GM18858 (cell line): ENCODE data around the gene LEO1.

Source experiments
- ATAC-seq: cut with Tn5 transposase; IDR thresholded peaks from one replicate; pipeline ENCODE4 v1.9.1; 2021; ENCODE audit not compliant: unreplicated experiment

The LEO1 gene

DNA sequence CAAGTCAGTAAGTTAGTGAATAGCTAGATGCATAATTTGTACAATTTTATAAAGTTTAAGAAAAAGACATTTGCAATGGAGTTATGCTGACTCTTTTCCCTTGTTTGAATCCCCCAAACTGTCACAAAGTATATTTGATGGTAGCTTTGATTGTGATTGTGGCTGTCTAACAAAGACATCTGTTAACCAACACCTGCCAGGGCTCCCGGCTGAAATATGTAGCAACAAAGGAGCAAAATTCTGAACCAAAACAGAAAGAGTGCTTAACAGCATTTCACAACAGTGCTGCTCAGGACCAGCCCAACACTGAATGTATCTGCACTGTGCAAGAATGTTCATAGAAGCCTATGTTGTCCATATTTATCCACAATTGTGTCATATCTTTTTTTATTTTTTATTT lies 39.4 kb downstream of the LEO1 start:
- no peak for ATAC-seq

DNA sequence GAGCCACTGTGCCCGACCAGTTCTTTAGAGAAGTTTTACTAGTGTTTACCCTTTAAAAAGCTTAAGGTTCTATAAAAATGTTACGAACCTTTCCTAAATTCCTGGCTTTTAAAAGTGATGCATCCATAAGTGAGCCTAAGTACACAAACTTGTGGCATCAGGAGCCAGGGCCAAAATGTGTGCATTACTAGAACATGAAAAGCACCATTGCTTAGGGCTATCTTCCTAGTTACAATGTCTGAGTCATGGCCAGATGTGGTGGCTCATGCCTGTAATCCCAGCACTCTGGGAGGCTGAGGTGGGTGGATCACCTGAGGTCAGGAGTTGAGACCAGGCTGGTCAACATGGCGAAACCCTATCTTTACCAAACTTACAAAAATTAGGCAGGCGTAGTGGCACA lies 39.9 kb downstream of the LEO1 start:
- ATAC-seq: no peak

DNA sequence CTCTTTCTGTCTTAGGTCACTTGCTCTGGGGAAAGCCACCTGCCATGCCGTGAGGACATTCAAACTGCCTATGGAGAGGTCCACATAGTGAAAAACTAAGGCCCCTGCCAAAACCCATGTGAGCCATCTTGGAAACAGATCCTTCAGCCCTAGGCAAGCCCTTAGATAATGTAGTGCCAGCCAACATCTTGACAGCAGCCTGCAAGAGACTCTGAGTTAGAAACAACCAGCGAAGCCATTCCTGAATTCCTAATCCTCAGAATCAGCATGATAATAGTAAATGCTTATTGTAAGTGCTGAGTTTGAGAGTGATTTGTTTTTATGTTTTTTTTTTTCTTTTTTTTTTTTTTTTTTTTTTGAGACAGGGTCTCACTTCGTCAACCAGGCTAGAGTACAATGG lies 40.6 kb downstream of the LEO1 start:
- ATAC-seq: no peak

DNA sequence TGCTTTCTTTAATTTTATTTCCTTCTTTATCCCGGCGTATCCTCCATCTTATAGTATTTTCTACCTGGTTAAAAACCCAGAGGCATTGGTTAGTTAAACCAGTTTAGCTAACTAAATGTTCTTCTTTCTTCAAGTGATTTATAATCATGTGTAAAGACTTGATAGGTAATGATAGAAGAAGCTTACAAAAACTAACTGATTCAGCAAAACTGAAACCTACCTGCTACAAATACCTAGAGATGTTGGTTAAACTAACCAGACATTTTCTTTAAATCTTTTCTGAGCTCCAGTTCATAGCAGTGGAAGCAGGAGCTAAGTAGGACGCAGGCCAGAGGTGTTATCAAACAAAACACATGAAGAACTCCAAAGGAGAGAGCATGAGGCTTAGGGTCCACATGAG lies 44.8 kb downstream of the LEO1 start:
- no peak for ATAC-seq

DNA sequence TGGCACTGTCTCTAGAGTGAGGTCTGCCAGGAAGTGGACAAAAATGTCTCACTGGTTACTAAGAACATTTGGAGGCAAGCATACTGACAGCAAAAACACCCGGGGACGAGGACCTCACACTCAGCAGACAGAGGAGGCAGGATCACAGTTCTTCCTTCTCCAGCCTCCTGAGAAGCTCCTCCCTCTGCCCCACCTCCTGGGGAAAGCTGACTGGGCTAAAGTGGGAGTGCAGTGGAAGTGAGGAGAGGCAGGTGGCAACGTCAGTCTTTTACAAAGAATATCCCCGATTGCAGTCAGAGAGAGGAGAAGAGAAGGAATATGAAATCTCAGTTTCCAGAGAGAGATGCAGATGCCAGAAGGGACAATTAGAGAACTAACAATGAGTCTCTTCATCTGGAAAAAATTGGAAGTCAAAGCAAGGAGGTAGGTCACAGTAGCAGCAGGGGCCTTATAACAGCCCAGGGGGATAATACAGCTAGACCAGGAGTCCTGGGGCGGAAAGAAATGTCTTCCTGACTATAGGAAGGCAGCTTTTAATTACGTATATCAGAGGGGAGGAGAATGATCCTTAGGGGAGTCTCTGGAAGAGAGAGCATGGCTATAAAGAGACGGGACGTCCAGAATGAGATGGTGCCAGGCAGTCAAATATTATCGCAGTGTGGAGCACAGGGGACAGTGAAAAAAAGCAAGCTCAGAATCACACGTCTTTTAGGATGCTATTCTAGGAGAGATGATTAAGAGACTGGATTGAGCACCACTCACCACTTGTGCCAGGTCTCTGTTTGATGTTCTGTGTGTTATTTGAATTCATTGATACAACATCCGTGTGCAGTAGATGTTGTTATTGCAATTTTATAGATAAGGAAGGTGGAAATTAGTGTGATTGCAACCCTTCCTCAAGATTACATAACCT lies 47.2 kb downstream of the LEO1 start:
- ATAC-seq: no peak

DNA sequence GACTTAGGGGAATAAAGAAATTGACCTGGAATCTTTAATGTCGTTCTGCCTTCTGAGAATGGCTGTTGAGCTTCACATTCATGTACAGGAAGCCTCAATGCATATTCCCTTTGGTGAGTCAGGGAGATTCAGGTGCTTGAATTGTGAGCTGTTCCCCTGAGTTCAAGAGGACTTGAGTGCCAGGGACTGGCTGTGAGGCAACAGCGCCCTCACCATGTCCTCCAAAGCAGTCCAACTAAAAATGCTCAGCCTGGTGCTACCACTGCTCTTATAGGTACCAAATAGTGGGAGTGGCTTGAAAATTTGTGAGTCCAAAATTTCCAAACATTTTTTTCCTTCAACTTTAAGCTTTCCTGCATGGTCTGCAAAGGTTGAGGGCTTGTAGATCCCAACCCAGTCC lies 54.1 kb downstream of the LEO1 start:
- no peak for ATAC-seq

DNA sequence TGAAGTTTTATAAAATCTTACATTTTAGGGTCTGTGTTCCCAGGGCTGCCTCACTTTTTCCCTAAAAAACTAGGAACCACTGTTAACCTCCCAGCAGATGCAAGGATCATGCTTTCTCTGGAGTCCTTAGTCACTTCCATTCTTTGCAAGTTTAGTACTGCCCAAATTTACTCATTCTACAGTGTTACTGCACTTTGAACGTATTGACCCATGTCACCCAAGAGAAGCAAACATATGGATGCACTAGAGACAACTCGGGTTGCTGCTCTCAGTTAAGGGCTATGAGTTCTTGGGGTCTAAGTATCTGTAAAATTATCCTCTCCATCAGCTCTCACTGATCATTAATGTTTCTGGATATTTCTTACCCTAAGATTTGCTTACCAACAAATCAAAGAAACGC lies 59.0 kb downstream of the LEO1 start:
- ATAC-seq: no peak

DNA sequence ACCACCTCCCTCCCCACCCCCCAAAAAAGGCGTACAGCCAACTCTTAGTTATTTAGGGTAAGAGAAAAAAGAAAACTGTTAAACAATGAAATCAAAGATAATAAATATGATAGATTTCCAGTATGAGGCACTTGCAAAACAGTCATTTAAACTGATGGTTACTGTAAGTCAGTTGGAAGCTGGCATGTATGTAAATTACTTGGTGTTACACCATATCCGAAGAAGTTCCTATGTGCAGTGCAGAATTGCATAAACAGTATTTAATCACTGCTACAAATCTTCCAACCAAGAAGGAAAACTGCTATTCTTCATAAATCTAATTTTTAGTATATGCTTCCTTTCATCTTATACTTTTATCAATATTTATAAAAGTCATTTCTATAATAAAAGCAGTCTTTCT lies 62.0 kb downstream of the LEO1 start:
- no peak for ATAC-seq

DNA sequence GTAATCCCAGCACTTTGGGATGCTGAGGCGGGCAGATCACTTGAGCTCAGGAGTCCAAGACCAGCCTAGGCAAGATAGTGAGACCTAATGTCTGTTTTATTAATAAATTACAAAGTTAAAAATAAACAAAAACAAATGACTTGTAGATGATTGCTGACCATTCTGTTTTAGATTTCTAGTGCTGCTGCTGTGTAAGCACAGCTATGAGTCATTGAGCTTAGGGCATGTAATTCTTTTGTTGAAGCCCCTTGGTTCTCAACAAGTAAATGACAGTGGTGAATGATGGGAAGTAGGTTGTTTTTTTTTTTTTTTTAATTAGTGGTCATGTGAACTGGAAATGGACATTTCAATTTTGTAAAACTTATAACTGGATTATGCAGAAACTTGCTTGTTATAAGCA lies 63.3 kb downstream of the LEO1 start:
- ATAC-seq: no peak

DNA sequence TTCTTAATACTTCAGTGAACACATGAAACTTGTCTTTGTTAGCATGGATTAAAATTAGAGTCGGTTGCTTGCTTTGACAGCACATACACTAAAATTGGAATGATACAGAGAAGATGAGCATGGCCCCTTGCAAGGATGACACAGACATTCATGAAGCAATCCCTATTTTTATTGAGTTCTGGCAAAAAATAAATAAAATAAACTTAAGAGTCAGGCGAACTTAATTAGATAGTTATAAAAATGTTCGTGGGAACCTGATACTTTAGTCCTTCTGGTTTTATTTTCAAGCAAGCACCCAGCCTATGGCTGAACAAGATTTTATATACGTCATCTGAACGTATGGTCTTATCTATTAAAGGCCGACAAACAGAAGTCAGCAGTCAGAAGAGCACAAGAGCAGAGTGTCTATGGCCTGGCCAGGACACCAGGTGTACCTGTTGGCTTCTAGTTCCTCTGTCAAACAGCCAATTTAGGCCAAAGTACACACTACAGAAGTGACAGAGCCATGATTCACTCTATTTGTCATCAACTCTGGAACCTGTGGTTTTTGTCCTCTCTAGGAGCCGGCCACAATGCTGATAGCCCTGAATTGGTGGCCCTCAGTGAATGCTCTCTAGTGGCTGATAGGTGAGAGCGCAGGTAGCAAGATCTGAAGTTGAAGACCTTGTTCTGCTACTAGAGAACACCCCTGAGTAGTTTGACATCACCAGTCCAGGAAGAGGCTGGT lies 64.3 kb downstream of the LEO1 start:
- ATAC-seq: no peak

DNA sequence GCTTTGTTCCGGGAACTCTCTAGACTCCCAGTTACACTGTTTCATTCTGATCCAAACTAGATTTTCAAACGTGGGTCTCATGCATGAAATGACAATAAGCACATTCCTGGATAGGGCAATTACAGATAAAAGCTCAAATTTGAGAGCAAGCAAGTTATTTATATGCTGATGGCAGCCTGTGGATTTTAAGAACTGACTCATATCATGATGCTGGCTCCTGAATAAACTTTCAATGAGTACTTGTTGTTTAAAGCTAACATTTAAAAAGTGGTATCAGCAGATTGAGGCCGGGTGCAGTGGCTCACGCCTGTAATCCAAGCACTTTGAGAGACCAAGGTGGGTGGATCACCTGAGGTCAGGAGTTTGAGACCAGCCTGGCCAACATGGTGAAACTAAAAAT lies 66.6 kb downstream of the LEO1 start:
- no peak for ATAC-seq

DNA sequence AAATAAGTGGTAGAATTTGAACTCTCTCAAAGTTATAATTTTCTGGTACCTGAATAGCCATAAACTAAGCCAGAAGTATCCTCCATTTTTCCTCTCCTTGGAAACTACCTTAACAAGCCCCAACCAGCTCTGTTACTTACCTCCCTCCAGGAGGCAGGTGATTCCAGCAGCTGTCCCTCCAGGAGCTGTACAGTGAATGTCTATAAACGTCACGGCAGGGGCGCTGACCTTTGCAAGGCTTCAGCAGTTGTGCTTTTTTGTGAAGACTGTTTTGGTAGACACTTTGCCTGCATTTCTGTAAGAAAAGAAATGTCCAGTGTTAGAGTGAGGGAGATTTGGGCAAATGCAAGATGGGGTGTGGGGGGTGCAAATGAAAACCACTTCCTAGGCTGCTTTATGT lies 67.2 kb downstream of the LEO1 start:
- ATAC-seq: no peak

DNA sequence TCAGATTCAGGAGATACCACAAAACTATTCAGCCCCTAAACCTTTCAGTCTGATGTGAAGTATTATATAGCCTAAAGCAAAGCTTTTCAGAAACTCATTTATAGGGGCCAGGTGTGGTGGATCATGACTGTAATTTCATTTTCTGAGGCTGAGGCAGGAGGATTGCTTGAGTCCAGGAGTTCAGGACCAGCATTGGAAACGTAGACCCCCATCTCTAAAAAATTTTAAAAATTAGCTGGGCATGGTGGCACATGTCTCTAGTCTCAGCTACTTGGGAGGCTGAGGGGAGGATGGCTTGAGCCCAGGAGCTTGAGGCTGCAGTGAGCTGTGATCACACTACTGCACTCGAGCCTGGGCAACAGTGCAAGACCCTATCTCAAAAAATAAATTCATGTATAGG lies 82.1 kb downstream of the LEO1 start:
- ATAC-seq: no peak

DNA sequence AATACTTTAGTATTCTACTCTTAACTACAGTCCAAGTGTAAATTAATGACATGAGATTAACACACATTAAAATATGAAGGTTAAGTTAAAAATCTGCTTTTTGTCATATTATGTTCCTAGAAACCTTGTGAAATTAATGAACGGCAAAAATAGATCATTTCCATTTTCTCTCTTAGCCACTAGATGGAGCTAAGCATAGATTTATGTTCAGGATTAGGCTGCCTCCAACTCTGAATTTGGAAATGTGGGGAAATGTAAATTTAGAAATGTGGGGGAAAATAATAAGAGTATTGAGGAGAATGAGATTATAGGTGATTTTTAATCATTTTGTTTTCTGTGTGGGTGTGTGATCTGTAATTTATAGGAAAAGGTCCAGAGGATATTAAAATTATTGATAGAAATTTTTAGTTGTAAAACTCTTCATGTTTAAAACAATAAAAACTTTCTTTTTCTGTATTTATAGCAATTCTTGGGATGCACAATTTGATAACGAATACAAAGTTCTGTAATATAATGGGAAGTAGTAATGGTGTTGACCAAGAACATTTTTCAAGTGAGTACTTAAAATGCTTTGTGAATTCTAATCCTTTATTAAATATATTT lies 82.9 kb downstream of the LEO1 start:
- ATAC-seq: no peak
